ENCODE results near the gene TUBGCP6.

TUBGCP6 gene

DNA sequence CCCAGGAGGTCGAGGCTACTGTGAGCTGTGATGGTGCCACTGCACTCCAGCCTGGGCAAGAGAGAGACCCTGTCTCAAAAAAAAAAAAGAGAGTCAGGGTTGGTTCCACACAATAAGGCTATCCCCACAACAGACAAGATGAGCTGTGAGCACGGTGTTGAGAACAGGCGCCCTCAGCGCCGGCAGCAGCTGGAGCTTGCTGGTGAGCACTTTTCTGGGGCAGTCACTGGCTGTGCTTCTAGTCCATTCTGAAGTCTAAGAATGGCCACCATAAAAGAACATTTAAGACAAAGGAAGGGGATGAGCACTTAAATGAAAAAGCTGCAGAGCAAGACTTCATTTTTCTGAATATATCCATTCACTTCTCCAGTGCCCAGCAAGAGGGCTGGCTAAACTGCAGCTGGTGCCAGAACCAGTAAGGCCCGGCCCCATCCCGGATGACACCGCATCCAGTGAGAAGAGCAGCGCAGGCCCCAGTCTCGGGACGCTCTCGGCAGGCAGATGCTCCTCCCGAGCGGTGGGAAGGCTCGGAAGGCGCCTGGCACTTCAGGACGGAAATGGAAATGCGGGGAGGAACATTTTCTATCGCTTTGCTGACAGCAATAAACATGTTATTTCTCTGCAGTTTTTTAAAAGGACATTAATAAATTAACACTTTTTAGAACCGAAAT is 12.2 kb downstream of the TUBGCP6 start:
- TF ChIP-seq, protein P1, sequence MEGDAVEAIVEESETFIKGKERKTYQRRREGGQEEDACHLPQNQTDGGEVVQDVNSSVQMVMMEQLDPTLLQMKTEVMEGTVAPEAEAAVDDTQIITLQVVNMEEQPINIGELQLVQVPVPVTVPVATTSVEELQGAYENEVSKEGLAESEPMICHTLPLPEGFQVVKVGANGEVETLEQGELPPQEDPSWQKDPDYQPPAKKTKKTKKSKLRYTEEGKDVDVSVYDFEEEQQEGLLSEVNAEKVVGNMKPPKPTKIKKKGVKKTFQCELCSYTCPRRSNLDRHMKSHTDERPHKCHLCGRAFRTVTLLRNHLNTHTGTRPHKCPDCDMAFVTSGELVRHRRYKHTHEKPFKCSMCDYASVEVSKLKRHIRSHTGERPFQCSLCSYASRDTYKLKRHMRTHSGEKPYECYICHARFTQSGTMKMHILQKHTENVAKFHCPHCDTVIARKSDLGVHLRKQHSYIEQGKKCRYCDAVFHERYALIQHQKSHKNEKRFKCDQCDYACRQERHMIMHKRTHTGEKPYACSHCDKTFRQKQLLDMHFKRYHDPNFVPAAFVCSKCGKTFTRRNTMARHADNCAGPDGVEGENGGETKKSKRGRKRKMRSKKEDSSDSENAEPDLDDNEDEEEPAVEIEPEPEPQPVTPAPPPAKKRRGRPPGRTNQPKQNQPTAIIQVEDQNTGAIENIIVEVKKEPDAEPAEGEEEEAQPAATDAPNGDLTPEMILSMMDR (IDR thresholded peaks at IDR 0.05) = no peak
- no peak for TF ChIP-seq ZFX (IDR thresholded peaks at IDR 0.05; ENCODE audit: borderline replicate concordance)

DNA sequence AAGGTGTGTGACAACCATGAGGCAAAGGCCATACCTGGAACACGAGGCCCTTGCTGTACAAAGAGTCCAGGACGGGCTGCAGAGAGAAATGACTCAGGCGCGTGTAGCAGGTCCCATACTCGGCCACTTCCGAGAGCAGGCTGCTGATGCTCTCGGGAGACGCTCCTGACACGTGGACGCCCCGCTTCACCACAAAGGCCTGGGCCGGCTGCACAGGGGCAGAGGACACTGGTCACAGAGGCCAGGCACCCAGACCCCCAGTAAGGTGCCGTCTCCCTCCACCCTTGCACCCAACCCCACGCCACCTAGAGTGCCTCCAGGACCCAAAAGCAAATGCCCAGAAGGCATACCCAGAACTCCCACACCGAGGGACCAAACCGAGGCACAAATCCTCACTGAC is 15.5 kb downstream of the TUBGCP6 start:
- no peak overlapping the region for H3K27ac ChIP-seq
- TF ChIP-seq, protein P1 (IDR thresholded peaks at IDR 0.05) = no peak
- TF ChIP-seq ZFX (IDR thresholded peaks at IDR 0.05; ENCODE audit: borderline replicate concordance) = no peak

More for the DNA sequence above, 12.2 kb downstream of the TUBGCP6 start:
- no peak overlapping the region for H3K27ac ChIP-seq

DNA sequence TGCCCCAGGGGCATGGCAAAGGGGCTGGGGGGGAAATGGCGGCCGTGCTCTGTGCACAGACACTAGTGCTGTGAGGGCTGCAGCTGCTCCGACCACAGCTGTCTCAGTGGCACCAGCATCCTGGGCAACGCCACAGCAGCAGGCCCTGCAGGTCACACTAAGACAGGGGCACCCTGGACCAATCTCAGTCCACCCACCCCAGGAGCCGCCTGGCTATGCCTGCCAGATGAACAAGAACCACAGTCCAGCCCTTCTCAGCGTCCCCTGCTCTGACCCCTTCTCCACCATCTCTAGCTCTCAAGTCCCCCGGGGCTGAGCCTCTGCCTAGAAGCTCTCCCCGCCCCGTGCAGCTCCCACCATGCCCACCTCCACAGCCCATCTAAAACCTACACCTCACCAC is 16.5 kb downstream of the TUBGCP6 start:
- TF ChIP-seq, protein P1 (IDR thresholded peaks at IDR 0.05) = no peak
- TF ChIP-seq ZFX (IDR thresholded peaks at IDR 0.05; ENCODE audit: borderline replicate concordance) = no peak

DNA sequence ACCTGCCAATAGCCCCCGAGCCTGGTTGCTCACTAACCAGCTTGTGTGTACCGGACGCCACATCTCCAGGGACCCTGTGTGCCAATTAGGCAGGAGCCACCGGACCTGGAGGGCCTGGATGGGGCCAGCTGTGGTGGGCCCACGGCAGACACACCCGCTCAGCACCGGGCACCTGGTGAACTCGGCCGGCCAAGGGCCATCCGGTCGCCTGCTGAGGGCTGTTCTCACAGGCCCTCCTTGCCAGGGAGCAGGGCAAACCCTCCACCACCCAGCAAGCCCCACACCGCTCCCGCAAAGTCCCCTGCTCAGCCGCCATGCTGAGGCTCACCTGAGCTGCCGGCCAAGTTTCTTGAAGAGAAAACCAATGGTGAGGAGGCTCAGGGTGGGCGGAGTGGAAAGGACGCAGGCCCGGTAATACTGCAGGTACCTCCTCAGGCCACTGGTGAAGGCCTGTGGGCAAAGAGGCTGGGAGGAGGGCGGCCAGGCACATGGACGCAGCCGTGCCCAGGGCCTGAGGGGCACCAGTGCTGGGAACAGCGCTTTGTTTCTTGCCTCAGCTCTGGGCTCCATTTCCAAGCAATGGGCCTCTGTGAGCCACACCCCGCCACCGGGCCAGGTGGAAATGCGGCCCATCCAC is 17.1 kb downstream of the TUBGCP6 start:
- H3K27ac ChIP-seq = no peak overlapping the region
- TF ChIP-seq, protein P1 (IDR thresholded peaks at IDR 0.05) = no peak
- no peak for TF ChIP-seq ZFX (IDR thresholded peaks at IDR 0.05; ENCODE audit: borderline replicate concordance)

More for the DNA sequence above, 16.5 kb downstream of the TUBGCP6 start:
- no peak overlapping the region for H3K27ac ChIP-seq

DNA sequence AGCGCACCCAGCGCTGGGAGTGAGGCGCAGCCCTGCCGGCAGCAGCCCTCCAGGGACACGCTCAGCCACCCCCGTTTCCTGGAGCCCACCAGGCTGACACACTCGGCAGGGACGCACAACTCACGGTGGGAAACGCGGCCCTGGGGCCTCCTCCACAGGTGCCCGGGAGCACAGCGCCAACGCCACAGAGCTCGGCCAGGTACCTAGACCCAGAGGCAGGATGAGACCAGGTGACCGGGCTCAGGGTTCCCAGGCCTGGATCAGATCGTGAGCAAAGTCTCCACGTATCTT is 18.0 kb downstream of the TUBGCP6 start:
- TF ChIP-seq, protein P1 (IDR thresholded peaks at IDR 0.05) = no peak
- no peak for TF ChIP-seq ZFX (IDR thresholded peaks at IDR 0.05; ENCODE audit: borderline replicate concordance)
- H3K27ac ChIP-seq = no peak overlapping the region

DNA sequence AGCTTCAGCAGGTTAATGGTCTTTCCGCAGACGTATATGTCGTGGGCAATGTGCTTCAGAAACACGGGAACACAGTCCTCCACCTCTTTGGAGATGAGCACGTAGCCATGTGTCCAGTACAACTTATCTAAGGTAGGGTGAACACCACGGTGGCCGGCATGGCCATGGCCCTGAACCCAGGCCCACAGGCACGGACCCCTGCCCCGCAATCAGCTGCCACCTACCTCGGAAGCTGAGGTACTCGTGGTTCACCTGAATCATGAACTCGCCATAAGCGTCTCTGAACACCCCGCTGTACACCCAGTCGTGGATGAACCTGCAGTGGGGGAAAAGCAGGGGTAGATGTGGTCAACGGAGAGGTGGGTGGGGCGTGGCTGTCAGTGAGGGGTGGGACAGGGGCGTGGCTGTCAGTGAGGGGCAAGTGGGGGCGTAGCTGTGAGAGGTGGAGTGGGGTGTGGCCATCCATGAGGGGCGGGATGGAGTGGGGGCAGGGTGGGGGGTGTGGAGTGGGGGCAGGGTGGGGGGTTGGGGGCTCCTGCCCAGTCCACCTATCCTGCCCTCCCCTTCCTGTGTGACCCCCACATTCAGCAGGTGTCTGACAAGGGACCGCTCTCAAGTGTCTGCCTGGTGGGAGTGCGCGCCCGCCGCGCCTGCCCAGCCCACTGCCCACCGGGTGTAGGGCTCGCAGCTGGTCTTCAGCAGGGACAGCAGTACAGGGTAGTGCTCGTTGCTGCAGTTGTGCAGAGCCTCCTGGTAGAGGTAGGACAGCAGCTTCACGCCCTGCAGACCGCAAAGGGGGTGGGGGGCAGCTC is 18.6 kb downstream of the TUBGCP6 start:
- no peak overlapping the region for H3K27ac ChIP-seq
- TF ChIP-seq, protein P1 (IDR thresholded peaks at IDR 0.05) = no peak
- TF ChIP-seq ZFX (IDR thresholded peaks at IDR 0.05; ENCODE audit: borderline replicate concordance) = no peak
